SU-DHL-6 (cell line): ENCODE data around the gene TNIK.

Source experiments
- H2AFZ ChIP-seq: fragments of 200-600 bp; sonication (generic); 2 replicates; pipeline ENCODE4 v1.6.1; 2014; ENCODE audit warnings: low read depth, mild to moderate bottlenecking, moderate library complexity, mixed read lengths, antibody characterized with exemption, low read length; ENCODE audit not compliant: severe bottlenecking
- H3F3A ChIP-seq: fragments of 200-600 bp; shearing (Covaris generic); 2 replicates; pipeline ENCODE4 v1.6.0; 2016; ENCODE audit warnings: antibody characterized with exemption, mild to moderate bottlenecking; ENCODE audit not compliant: insufficient read depth
- H3K27ac ChIP-seq: fragments of 200-600 bp; sonication (generic); 2 replicates; pipeline ENCODE4 v1.5.1; 2016; ENCODE audit warnings: low read depth, mild to moderate bottlenecking, low read length, moderate library complexity, mixed read lengths
- H3K27me3 ChIP-seq: fragments of 200-600 bp; sonication (generic), shearing (Covaris generic); 2 replicates; pipeline ENCODE4 v1.6.0; 2014; ENCODE audit warnings: mild to moderate bottlenecking, low read length
- H3K36me3 ChIP-seq: fragments of 200-600 bp; sonication (generic); 2 replicates; pipeline ENCODE4 v1.6.1; 2014; ENCODE audit warnings: mild to moderate bottlenecking, low read length, mixed read lengths
- H3K4me2 ChIP-seq: fragments of 300-600, 200-600 bp; shearing (Covaris generic), sonication (generic); 2 replicates; pipeline ENCODE4 v1.6.0; 2014; ENCODE audit warnings: low read length, low read depth, mild to moderate bottlenecking; ENCODE audit not compliant: poor library complexity, severe bottlenecking
- H3K4me3 ChIP-seq: fragments of 200-600 bp; sonication (generic); 2 replicates; pipeline ENCODE4 v1.5.1; 2014; ENCODE audit warnings: antibody characterized with exemption, low read length, mild to moderate bottlenecking, mixed read lengths; ENCODE audit not compliant: insufficient read depth, poor library complexity, severe bottlenecking
- H3K79me2 ChIP-seq: fragments of 200-600 bp; sonication (generic); 2 replicates; pipeline ENCODE4 v1.6.1; 2014; ENCODE audit warnings: mild to moderate bottlenecking, low read length, moderate library complexity; ENCODE audit not compliant: insufficient read depth
- H3K9ac ChIP-seq: fragments of 200-600 bp; sonication (generic); 2 replicates; pipeline ENCODE4 v1.7.0; 2014; ENCODE audit warnings: mild to moderate bottlenecking, low read length
- H3K9me2 ChIP-seq: fragments of 200-600 bp; sonication (generic); replicated peaks from 2 replicates; pipeline ENCODE4 v1.6.1; 2014; ENCODE audit warnings: low read length; ENCODE audit not compliant: insufficient read depth
- H3K9me3 ChIP-seq: fragments of 200-600 bp; sonication (generic); 2 replicates; pipeline ENCODE4 v1.6.1; 2014; ENCODE audit warnings: low read length, mixed read lengths; ENCODE audit not compliant: insufficient read depth
- H4K20me1 ChIP-seq: fragments of 200-600 bp; sonication (generic); 2 replicates; pipeline ENCODE4 v1.6.1; 2014; ENCODE audit warnings: low read depth, mild to moderate bottlenecking, antibody characterized with exemption, low read length, moderate library complexity, mixed read lengths
- EZH2phosphoT487 ChIP-seq: fragments of 200-600 bp; sonication (generic), shearing (Covaris generic); conservative IDR thresholded peaks from 2 replicates; pipeline ENCODE4 v1.6.1; 2018; ENCODE audit warnings: mild to moderate bottlenecking, antibody characterized with exemption, low read length, moderate library complexity, mixed read lengths
- TF ChIP-seq, protein P1 (sequence below): fragments of 200-600 bp; sonication (generic); IDR thresholded peaks from one replicate; pipeline ENCODE4 v1.5.1; 2017; ENCODE audit warnings: antibody characterized with exemption, mild to moderate bottlenecking, low read length, moderate library complexity; ENCODE audit not compliant: insufficient read depth, poor library complexity, severe bottlenecking

Gene TNIK

DNA sequence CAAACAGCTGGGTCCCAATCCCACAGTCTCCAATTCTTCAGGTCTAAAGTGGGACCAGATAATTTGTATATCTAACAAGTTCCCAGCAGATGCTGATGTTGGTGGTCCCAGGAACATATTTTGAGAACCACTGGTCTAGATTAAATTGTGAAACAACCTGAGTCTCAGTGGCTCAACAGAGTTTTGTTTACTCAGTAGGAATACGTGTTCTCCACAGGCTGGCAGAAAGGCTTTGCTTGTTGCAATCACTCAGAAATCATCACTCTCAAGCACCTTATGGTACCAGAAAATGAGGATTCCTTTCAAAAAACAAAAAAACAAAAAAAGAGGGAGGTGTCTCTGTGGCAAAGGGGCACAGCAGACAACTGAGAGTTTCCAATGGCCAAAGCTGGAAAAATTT is 118.0 kb downstream of the TNIK start:
- Histone ChIP-seq H2AFZ (no peak overlapping the region), H3K36me3 (no peaks in the 10 kb centered on the region), H3K9me3 (no peaks in the 10 kb centered on the region), H3K4me3 (no peak overlapping the region), H3F3A (no peaks in the 10 kb centered on the region), H4K20me1 (no peaks in the 10 kb centered on the region), H3K27me3 (no peaks in the 10 kb centered on the region), H3K4me2 (no peak overlapping the region), H3K9me2 (no peaks in the 10 kb centered on the region), H3K79me2 (no peaks in the 10 kb centered on the region), H3K9ac (no peak overlapping the region), H3K27ac (no peak overlapping the region)
- no peak for TF ChIP-seq EZH2phosphoT487
- TF ChIP-seq, protein P1, sequence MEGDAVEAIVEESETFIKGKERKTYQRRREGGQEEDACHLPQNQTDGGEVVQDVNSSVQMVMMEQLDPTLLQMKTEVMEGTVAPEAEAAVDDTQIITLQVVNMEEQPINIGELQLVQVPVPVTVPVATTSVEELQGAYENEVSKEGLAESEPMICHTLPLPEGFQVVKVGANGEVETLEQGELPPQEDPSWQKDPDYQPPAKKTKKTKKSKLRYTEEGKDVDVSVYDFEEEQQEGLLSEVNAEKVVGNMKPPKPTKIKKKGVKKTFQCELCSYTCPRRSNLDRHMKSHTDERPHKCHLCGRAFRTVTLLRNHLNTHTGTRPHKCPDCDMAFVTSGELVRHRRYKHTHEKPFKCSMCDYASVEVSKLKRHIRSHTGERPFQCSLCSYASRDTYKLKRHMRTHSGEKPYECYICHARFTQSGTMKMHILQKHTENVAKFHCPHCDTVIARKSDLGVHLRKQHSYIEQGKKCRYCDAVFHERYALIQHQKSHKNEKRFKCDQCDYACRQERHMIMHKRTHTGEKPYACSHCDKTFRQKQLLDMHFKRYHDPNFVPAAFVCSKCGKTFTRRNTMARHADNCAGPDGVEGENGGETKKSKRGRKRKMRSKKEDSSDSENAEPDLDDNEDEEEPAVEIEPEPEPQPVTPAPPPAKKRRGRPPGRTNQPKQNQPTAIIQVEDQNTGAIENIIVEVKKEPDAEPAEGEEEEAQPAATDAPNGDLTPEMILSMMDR = no peak

DNA sequence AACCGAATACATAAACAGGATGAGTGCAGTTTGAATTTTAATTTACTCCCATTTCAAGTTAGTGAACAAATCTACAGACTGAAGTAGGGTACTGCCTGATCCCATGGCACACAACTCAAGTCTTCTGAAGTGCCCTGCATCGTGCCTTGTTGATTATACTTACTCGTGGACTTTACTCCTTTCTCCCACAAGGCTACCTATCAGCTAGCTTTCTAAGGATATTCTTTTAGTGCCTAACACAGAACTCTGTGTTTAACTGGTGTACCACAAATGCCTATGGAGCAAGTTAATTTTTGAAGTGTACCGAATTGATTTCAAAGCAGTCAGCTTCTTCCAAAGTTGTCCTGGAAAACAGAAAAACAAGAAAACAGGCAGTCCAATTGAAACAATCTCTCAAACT is 119.8 kb downstream of the TNIK start:
- no peaks in the 10 kb centered on the region for H3K9me2 ChIP-seq
- H3K4me3 ChIP-seq = no peak overlapping the region
- no peak overlapping the region for H2AFZ ChIP-seq
- H3K27ac ChIP-seq = no peak overlapping the region
- TF ChIP-seq, protein P1 = no peak
- TF ChIP-seq EZH2phosphoT487 = no peak
- no peaks in the 10 kb centered on the region for H4K20me1 ChIP-seq
- no peaks in the 10 kb centered on the region for H3K36me3 ChIP-seq
- H3K9ac ChIP-seq = no peak overlapping the region
- no peaks in the 10 kb centered on the region for H3K9me3 ChIP-seq
- no peaks in the 10 kb centered on the region for H3K27me3 ChIP-seq
- no peaks in the 10 kb centered on the region for H3F3A ChIP-seq
- no peaks in the 10 kb centered on the region for H3K79me2 ChIP-seq
- no peak overlapping the region for H3K4me2 ChIP-seq

DNA sequence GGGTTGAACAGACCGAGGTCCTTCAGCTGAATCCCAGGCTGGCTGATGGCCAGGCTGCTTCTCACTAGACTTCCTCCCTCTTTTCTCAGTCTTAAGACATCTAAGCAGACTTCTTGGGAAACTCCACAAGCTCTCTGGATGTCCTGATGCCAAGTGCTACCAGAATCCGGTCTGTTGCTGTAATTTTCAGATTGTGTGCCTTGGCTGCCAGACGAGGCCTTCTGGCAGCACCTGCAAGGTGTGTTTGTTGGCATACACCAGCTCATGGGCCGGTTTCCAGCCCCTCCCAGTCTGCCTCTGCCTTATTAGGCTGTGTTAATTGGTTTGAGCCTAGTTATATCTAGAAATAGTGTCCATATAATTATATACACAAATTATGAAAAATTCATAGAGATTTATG is 120.6 kb downstream of the TNIK start:
- Histone ChIP-seq H3K36me3 (no peaks in the 10 kb centered on the region), H3F3A (no peaks in the 10 kb centered on the region), H3K9ac (no peak overlapping the region), H3K27me3 (no peaks in the 10 kb centered on the region), H3K79me2 (no peaks in the 10 kb centered on the region), H3K27ac (no peak overlapping the region), H2AFZ (no peak overlapping the region), H3K4me3 (no peak overlapping the region), H3K9me2 (no peaks in the 10 kb centered on the region), H3K4me2 (no peak overlapping the region), H3K9me3 (no peaks in the 10 kb centered on the region), H4K20me1 (no peaks in the 10 kb centered on the region)
- no peak for TF ChIP-seq EZH2phosphoT487
- TF ChIP-seq, protein P1 = no peak
